GM21529 (cell line): ENCODE measurements around the gene UGT1A7.

ENCODE experiments used
- ATAC-seq: cut with Tn5 transposase; IDR thresholded peaks from one replicate; pipeline ENCODE4 v1.9.1; 2021; ENCODE audit not compliant: unreplicated experiment

The UGT1A7 gene

DNA sequence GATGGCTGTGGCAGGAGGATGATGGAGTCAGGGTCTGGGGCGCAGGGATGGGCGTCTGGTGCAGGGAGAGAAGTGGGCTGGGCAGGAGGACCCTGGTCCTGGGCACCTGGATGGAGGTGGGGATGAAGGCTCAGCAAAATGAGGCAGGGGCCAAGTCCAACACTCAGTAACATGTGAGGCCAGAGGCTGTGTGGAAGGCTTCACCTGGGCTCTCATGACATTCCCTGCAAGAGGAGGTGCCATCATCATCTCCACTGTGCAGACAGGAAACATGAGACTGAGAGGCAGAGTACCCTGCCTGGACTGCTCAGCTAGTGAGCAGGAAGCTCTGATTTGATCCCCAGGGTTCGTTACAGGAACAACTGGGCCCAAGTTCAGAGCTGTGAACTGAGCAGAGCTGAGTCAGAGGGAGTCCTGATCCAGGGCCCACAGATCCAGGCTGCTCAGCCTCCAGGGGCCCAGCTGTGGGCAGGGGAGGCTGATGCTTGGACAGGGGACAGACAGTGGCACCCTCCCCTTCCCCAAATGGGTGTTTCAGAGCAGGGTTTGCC is 135.7 kb downstream of the UGT1A7 start:
- no peak for ATAC-seq

DNA sequence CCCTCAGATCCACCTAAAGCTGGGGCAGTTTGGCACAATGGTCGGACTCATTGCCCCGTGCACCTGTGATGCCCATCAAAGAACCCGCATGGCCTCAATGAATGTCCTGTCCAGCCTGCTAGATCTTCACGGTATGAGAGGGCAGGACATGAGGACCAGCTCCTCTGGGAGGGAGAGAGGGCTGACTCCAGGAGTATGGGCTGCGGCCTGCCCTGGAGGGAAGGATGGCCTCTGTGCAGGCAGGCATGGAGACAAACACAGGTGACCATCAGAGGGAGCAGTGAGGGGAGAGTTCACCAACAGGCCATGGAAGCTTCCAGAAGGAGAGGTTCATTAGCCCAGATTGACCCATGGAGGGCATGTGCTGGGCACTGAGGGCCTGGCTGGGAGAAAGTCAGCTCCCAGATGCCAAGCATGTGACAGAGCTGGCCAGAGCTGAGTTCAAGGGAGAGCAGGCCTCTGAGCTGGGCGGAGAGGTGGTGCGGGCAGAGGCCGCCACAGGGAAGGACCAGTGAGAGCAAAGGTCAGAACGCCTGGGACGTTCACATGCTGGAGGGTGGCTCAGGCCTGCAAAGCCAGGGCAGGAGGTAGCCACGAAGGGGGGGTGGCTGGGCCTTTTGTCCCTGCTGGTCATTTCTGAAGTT is 136.4 kb downstream of the UGT1A7 start:
- no peak for ATAC-seq

DNA sequence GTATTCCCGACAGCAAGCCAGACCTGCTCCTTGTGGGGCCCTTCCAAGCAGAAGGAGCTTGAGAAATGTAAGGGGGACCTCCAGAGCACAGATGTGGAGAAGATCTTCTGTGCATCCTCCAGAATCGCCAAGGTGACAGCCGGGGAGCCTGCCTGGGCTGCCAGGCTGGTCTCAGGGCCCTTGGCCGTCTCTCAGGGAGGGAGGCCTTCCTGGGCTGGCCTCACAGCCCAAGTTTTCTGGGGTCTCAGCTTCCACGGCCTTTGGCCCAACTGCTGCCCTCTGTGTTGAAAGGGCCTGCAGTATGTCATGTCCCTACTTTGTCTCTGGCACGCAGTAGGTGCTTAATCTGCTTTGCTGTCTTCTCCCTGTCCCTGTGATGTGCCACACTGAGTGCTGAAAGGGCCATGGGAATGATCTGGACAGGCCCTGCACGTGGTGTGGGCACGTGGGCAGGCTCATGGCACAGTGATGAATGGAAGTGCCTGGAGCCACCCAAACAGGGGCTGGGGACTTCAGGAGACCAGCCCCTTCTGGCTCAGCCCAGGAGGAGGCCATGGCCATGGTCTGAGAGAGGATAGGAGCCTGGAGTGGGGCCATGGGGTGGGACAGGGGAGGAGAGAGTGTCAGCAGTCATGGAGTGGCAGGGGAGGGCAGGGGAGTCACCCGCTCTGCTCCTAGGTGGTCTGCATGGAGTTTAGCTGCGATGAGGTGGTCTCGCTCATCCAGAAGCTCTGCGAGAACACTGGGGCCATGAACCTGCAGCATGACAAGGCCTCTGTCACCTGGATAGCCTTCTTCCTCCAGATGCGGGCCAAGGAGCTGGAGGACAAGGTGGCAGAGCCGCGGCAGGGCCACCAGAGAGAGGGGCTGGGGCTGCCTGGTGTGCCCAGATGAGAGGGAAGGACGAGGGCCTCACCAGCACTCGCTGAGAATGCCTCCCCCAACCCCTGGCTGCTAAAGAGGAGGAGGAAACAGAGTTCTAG is 137.2 kb downstream of the UGT1A7 start:
- no peak for ATAC-seq

DNA sequence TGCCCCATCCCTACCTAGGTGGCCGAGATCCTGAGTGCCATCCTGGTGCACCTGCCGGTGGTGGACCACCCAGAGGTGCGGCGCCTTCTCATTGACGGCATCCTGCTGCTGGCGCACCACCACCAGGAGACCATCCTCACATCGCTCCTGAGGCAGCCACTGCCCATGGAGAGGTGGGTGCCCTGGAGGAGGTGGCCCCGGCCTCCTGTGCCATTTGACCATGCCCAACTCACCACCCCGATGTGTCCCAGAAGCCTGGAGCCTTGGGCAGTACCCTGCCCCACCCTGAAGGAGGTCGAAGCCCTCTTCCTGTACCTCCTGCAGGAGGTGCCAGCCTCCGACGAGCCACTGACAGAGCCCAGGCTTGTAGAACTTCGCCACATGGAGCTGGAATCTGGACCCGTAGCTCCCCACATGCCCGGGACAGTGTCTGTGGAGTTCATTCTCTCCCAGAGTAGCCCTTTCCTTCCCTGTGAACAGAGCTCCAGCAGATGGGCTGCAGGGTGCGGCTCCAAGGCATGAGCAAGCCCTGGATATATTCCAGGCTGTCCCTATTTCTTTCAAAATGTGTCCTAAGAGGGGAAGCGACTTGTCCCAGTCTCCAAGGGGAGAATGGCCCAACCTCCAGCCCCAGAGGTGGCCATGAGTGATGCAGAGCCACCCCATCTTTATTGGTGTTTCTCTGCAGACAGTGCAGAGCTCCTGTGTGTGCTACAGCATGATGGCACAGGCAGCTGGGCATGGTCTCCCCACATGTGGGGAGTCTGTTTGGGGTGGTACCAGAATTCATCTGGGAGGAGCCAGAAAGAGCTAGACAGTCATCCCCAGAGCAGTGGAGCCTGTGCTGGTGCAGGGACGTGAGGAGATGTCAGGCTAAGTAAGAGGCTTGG is 138.4 kb downstream of the UGT1A7 start:
- no peak for ATAC-seq

DNA sequence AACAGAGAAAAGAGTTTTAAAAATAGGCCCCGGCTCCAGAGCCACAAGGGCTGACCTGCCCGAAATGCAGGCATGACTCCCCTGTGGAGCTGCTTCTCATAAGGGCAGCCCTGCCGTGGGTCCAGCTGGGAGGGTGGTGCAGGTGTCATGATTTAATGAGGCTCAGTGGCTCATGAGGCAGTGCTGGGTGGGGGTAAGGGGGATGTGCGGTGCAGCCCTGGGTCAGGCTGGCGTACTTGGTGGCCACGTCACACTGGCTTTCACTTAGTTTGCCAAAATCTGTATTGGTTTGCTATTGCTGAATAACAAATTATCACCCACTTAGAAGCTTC is 139.0 kb downstream of the UGT1A7 start:
- no peak for ATAC-seq

DNA sequence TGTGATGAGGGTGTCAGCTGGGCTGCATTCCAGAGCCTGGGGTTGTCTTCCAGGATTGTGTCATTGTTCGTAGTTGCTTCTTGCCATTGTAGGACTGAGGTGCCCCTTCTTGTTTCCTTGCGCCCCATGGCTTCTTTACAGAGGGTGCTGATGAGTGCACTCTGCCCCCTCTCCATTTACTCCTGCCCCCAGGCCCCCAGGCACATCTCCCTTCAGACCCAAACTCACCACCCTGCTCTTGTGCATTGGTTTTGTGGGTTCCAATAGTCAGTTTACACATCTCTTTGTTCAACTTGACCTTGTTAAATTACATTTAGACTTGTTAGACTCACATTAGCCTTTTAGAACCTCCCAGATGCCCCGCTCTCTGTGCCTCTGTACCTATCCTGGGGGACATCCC is 139.5 kb downstream of the UGT1A7 start:
- ATAC-seq: no peak

DNA sequence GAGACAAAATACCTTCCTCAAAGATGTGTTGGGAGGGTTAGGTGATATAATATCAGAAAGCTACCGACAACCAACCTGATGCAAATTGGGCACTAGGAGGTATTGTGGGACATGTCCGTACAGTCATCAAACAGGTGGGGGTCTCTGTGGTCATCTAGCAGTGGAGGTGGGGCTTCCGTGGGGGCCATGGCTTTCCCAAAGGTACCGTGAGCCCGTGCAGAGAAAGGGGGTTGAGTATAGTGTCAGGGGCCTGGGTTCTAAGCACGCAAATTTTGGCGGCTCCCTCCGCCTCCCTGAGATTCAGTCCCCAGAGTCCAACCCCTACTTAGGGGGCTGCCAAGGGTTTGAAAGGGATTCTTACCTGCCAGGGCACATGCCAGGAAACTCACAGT is 140.0 kb downstream of the UGT1A7 start:
- ATAC-seq: no peak

DNA sequence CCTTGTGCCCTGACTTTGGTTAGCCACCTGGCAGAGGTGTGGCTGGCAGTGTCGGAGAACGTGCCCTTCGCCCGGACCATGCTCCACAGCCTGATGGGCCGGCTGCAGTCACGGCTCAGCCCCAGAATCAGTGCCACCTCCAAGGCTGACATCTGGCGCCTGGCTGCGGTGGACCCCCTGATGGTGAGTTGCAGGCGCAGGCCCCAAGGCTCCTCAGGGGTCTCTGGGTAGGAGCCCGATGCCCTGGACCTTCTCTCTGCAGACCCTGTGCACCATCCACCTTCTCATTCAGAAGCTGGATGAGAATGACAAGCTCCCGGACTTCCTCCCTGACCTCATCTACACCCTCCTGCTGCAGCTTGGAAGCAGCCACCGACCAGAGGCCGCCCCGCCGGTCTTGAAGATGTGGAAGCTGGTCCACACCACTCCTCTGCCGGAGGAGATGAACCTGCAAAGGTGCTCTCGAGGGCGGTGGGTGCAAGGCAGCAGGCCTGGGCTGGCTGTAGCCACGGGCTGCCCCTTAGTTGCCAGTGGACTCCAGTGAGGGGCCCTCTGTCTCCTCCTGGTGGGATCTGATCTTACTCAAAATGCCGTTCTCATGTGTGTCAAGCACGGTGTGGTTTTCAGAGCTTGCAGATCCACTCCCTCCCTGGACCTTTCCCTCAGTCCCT is 140.5 kb downstream of the UGT1A7 start:
- no peak for ATAC-seq
